Body of pancreas (tissue), 4 donors: Measurements from ENCODE around the gene SRPRB.

Source experiments
- POLR2A ChIP-seq, 3 donors: fragments of 450-650 bp; IDR thresholded peaks; one replicate each; pipeline ENCODE4 v1.6.1; 2016; ENCODE audit warnings: antibody characterized with exemption in 3 of 3, mild to moderate bottlenecking in 2 of 3
- TF ChIP-seq, protein P1 (sequence below), 7 experiments: fragments of 450-650 bp in 4 of 7; fragments of 200-600 bp in 3 of 7; sonication (generic) in 3 of 7; IDR thresholded peaks; one replicate each; pipeline ENCODE4 v1.5.1; 2016 to 2019; ENCODE audit warnings: antibody characterized with exemption in 7 of 7

- TF ChIP-seq, protein P1, sequence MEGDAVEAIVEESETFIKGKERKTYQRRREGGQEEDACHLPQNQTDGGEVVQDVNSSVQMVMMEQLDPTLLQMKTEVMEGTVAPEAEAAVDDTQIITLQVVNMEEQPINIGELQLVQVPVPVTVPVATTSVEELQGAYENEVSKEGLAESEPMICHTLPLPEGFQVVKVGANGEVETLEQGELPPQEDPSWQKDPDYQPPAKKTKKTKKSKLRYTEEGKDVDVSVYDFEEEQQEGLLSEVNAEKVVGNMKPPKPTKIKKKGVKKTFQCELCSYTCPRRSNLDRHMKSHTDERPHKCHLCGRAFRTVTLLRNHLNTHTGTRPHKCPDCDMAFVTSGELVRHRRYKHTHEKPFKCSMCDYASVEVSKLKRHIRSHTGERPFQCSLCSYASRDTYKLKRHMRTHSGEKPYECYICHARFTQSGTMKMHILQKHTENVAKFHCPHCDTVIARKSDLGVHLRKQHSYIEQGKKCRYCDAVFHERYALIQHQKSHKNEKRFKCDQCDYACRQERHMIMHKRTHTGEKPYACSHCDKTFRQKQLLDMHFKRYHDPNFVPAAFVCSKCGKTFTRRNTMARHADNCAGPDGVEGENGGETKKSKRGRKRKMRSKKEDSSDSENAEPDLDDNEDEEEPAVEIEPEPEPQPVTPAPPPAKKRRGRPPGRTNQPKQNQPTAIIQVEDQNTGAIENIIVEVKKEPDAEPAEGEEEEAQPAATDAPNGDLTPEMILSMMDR (IDR thresholded peaks at IDR 0.05), result no peak
- TF ChIP-seq POLR2A (IDR thresholded peaks at IDR 0.05), result no peak
These were observed 65.2 kb downstream of the SRPRB start for GRCh38 chr3:133870822-133871221.
